Gastrocnemius medialis (tissue), 4 donors: ENCODE data around the gene SLC29A3. TPM values are rescaled to one million over a fixed set of nuclear protein-coding genes. Genes with fewer than 3 reads are reported as not detected.

Experiments used
- ATAC-seq, 2 donors: fragments of 150-250 bp; one replicate each; pipeline ENCODE4 v1.9.1; 2016
- DNase-seq, 2 donors: peaks; one replicate each; pipeline ENCODE4 v3.0.0-alpha.2; 2019
- H3K27ac ChIP-seq, 4 donors: fragments of 200-600 bp; sonication (generic); 1 replicate in 1 of 4; 2 replicates in 3 of 4; pipeline ENCODE4 v1.5.1; 2016 to 2018; ENCODE audit warnings: mild to moderate bottlenecking in 2 of 4, moderate library complexity in 1 of 4
- H3K27me3 ChIP-seq, 3 donors: fragments of 200-600 bp; sonication (generic) in 2 of 3; 1 replicate in 1 of 3; 2 replicates in 2 of 3; pipeline versions ENCODE4 v1.5.1 to v1.6.0; 2016 to 2019; ENCODE audit warnings: mild to moderate bottlenecking in 1 of 3, moderate library complexity in 1 of 3
- H3K36me3 ChIP-seq, 2 donors: fragments of 200-600 bp; sonication (generic) in 1 of 2; one replicate each; pipeline ENCODE4 v1.5.1; 2017 to 2018
- H3K4me1 ChIP-seq, 2 donors: fragments of 200-600 bp; sonication (generic) in 1 of 2; one replicate each; pipeline ENCODE4 v1.5.1; 2016 to 2017; ENCODE audit warnings: mild to moderate bottlenecking in 2 of 2
- H3K4me3 ChIP-seq, 4 donors: fragments of 200-600 bp; sonication (generic) in 3 of 4; 1 replicate in 1 of 4; 2 replicates in 3 of 4; pipeline ENCODE4 v1.5.1; 2016 to 2019; ENCODE audit warnings: mild to moderate bottlenecking in 2 of 4
- H3K9me3 ChIP-seq, 3 donors: fragments of 200-600 bp; sonication (generic) in 2 of 3; 1 replicate in 1 of 3; 2 replicates in 2 of 3; pipeline ENCODE4 v1.5.1; 2016 to 2019
- POLR2A ChIP-seq, 2 donors: fragments of 450-650 bp; IDR thresholded peaks; one replicate each; pipeline ENCODE4 v1.6.1; 2017; ENCODE audit warnings: antibody characterized with exemption in 2 of 2, mild to moderate bottlenecking in 2 of 2, moderate library complexity in 2 of 2
- in situ Hi-C, 4 donors: fragments of 200-750 bp; cut with MboI; loops; one replicate each; pipeline versions ENCODE4 v1.15.0 to v1.8.0; 2017; ENCODE audit warnings: low sequenced_read_pairs in 4 of 4
- intact Hi-C: fragments of 100-400 bp; cut with DNase I; formaldehyde crosslinking; loops from one replicate; pipeline ENCODE4 v1.15.1; 2023; ENCODE audit warnings: low total_unique reads
- total RNA-seq, 4 donors: library from RNA; depleted of rRNA; stranded (reverse); fragments of >200 nt; gene quantifications; one replicate each; pipeline versions ENCODE4 v1.1.0 to v1.2.3, GENCODE V29; 2016
- TF ChIP-seq, protein P1 (sequence below), 5 experiments: fragments of 450-650 bp in 3 of 5; fragments of 200-600 bp in 2 of 5; sonication (generic) in 2 of 5; IDR thresholded peaks in 4 of 5; conservative IDR thresholded peaks in 1 of 5; 1 replicate in 4 of 5; 2 replicates in 1 of 5; pipeline ENCODE4 v1.5.1; 2016 to 2019; ENCODE audit warnings: antibody characterized with exemption in 5 of 5, mild to moderate bottlenecking in 3 of 5, moderate library complexity in 3 of 5

Gene SLC29A3
- total RNA-seq, 4 donors from 2014 or later, result 0.36 to 2.8 (median 2.0) TPM

DNA sequence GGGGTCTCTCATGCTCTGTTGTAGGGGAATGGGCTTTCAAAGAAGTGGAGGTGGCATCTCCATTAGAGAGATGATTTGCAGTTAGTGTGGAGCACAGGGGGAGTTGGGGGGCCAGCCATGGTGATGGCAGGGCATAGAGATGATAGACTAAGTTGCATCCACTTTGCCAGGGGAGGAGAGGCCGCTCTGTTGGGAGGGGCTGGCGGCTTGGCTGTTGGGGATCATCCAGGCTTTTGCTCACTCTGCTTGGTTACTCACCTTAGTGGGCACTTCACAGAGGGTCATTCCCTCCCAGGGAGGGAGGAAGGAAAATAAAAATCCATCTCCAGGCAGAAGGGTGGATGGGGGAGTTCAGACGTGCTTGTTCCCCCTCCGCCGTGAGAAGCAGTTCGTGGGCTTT lies 46.3 kb downstream of the SLC29A3 start:
- in situ Hi-C loops (no loop called here), intact Hi-C loops (no loop called here)
- TF ChIP-seq, protein P1, sequence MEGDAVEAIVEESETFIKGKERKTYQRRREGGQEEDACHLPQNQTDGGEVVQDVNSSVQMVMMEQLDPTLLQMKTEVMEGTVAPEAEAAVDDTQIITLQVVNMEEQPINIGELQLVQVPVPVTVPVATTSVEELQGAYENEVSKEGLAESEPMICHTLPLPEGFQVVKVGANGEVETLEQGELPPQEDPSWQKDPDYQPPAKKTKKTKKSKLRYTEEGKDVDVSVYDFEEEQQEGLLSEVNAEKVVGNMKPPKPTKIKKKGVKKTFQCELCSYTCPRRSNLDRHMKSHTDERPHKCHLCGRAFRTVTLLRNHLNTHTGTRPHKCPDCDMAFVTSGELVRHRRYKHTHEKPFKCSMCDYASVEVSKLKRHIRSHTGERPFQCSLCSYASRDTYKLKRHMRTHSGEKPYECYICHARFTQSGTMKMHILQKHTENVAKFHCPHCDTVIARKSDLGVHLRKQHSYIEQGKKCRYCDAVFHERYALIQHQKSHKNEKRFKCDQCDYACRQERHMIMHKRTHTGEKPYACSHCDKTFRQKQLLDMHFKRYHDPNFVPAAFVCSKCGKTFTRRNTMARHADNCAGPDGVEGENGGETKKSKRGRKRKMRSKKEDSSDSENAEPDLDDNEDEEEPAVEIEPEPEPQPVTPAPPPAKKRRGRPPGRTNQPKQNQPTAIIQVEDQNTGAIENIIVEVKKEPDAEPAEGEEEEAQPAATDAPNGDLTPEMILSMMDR (IDR thresholded peaks at IDR 0.05 in 4 of 5, conservative IDR thresholded peaks at IDR 0.05 in 1 of 5), result no peak
- no peak for TF ChIP-seq POLR2A (IDR thresholded peaks at IDR 0.05)
- Histone ChIP-seq H3K9me3 (no peaks in the 10 kb centered on the region), H3K27ac (no peak overlapping the region), H3K4me3 (no peak overlapping the region), H3K27me3 (no peaks in the 10 kb centered on the region), H3K4me1 (no peaks in the 10 kb centered on the region), H3K36me3 (peaks cover 0 to 8% of the 10 kb centered on the region in 2 donors)
- ATAC-seq (no peak), DNase-seq (no peak)

DNA sequence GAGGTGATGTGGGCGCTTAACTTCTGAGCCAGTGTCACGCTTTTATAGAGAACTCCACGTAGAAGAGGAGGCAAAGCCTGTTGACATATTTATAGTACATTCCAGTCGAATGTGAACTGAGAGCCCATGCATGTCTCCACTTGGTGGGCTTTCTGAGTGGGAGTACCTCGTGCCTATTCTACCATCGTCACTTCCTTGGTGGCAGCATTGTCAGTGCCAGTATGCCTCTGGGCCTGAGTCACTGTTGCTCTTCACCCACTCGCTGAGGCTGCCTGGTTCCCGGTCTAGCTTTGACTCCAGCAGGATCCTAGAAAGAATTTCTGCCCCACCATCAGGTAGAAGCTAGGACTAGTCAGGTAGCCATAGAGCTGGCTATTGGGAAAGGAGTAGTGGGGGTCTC lies 47.6 kb downstream of the SLC29A3 start:
- no peaks in the 10 kb centered on the region for H3K27me3 ChIP-seq
- in situ Hi-C loops, result no loop called here
- H3K4me1 ChIP-seq, result no peaks in the 10 kb centered on the region

DNA sequence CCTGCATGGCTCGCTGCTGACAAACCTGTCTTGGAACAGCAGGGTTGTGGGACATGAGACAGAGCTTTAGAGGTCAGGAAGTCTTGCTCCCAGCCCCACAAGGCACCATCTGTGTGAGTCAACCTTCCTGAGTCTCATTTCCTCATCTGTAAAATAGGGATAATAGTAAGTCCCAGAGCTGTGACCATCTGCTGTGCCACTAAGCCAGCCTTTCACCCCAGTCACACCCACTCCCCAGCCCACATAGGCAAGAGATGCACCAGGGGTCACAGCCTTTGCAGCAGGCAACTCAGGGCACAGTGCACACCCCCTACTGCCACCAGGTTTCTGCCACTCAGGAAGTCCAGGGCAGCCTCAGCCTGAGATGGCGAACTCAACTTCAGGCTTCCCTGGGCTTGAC lies 48.2 kb downstream of the SLC29A3 start:
- no peak overlapping the region for H3K27ac ChIP-seq
- ATAC-seq (no peak), DNase-seq (no peak)
- H3K9me3 ChIP-seq, result no peaks in the 10 kb centered on the region
- no peaks in the 10 kb centered on the region for H3K27me3 ChIP-seq
- H3K4me3 ChIP-seq, result no peak overlapping the region
- intact Hi-C loops, result no loop called here
- in situ Hi-C loops, result no loop called here
- H3K4me1 ChIP-seq, result no peaks in the 10 kb centered on the region
- no peak for TF ChIP-seq POLR2A (IDR thresholded peaks at IDR 0.05)
- TF ChIP-seq, protein P1 (IDR thresholded peaks at IDR 0.05 in 4 of 5, conservative IDR thresholded peaks at IDR 0.05 in 1 of 5), result no peak
- H3K36me3 ChIP-seq, result peaks cover 0 to 7% of the 10 kb centered on the region in 2 donors

More for the DNA sequence above, 47.6 kb downstream of the SLC29A3 start:
- no peak for DNase-seq
- no peaks in the 10 kb centered on the region for H3K9me3 ChIP-seq
- no peak overlapping the region for H3K4me3 ChIP-seq
- intact Hi-C loops, result no loop called here
- no peak for ATAC-seq
- H3K36me3 ChIP-seq, result peaks cover 0 to 8% of the 10 kb centered on the region in 2 donors
- H3K27ac ChIP-seq, result no peak overlapping the region
- TF ChIP-seq POLR2A (IDR thresholded peaks at IDR 0.05), result no peak
- TF ChIP-seq, protein P1 (IDR thresholded peaks at IDR 0.05 in 4 of 5, conservative IDR thresholded peaks at IDR 0.05 in 1 of 5), result no peak

DNA sequence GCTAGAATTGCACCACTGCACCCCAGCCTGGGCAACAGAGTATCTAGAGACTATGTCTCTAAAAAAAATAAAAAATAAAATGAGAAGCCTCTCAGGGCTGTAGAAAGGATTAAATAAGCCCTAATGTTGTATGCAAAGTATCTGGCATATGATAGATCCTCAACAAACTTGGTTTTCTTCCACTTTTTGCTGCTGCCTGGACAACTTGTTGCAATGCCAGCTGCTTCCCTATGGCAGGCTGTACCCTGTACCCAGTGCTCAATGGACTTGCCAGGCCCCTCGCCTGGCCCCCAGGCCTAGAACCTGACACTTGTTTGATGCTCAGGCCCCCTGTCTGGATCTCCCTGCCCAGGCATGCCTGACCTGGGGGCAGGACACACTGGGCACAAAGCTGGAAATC lies 49.1 kb downstream of the SLC29A3 start:
- Histone ChIP-seq H3K9me3 (no peaks in the 10 kb centered on the region), H3K27ac (no peak overlapping the region), H3K36me3 (no peaks in the 10 kb centered on the region), H3K4me1 (no peaks in the 10 kb centered on the region), H3K4me3 (no peak overlapping the region), H3K27me3 (no peaks in the 10 kb centered on the region)
- in situ Hi-C loops (no loop called here), intact Hi-C loops (no loop called here)
- no peak for ATAC-seq
- DNase-seq, result no peak
- TF ChIP-seq, protein P1 (IDR thresholded peaks at IDR 0.05 in 4 of 5, conservative IDR thresholded peaks at IDR 0.05 in 1 of 5), result no peak
- TF ChIP-seq POLR2A (IDR thresholded peaks at IDR 0.05), result no peak

DNA sequence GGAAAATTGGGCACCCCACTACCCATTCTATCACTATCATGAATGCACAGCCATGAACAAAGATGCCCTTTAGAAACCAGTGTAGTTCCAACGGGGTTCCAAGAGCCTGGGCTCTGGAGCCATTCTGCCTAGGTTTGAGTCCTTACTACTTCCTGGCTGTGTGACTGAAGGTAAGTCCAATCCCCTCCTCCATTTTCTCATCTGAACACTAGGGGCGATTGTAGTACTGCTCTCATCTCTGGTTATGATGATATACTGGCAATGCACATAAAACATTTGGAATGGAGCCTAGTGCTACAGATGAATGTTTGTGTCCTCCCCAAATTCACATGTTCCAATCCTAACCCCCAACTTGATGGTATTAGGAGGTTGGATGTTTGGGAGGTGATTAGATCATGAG lies 49.6 kb downstream of the SLC29A3 start:
- no peaks in the 10 kb centered on the region for H3K36me3 ChIP-seq
- H3K4me1 ChIP-seq, result no peaks in the 10 kb centered on the region
- DNase-seq (no peak), ATAC-seq (no peak)
- intact Hi-C loops, result no loop called here
- no peak for TF ChIP-seq POLR2A (IDR thresholded peaks at IDR 0.05)
- no peaks in the 10 kb centered on the region for H3K9me3 ChIP-seq
- in situ Hi-C loops, result no loop called here
- no peaks in the 10 kb centered on the region for H3K27me3 ChIP-seq
- no peak overlapping the region for H3K27ac ChIP-seq
- H3K4me3 ChIP-seq, result no peak overlapping the region
